HG03025 (cell line): Measurements from ENCODE around the gene ADM2.
"Not testable (repeated sequence)": the region's sequence is repeated elsewhere in the genome, so short reads cannot be mapped to it uniquely, and the experiment has no call there.

Source experiments
- ATAC-seq: cut with Tn5 transposase; IDR thresholded peaks from one replicate; pipeline ENCODE4 v1.9.1; 2021; ENCODE audit warnings: mild to moderate bottlenecking, moderate library complexity; ENCODE audit not compliant: unreplicated experiment, low FRiP score

Gene ADM2

DNA sequence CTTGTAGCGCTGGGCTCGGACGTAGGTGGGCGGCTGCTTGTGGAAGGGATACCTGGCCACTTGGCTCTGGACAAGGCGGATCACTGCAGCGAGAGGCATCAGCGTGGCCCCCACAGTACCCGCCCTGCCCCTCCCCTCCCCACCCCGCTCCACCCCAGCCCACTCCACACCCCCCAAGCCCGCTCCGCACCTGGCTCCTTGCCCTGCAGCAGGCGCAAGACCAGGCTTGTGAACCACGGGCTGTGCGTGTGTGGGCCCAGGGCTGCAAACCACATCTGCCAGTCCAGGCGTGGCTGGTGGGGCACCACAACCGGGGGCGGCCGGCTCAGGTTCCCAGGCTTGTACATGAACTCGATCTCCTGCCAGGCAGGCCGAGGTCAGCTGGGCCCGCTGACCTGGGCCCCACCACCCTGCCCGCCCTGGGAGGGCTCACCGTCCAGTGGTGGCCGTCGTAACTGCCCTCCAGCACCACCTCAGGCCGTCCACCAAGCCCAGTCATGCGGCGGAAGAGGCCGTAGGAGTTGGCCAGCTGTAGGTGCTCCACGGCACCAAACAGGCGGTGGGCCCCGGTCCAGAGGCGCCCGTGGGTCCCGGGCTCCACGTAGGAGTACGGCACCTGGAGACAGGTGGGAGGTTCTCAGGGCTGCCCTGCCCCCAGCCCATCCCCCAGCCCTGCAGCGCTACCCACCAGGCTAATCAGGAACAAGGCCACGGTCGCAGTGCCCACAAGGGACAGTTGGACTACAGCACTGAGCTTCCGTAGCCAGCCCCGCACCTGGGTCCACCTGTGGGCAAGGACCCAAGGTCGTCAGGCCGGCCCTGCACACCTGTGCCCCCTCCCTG lies 23.2 kb downstream of the ADM2 start:
- no peak for ATAC-seq

DNA sequence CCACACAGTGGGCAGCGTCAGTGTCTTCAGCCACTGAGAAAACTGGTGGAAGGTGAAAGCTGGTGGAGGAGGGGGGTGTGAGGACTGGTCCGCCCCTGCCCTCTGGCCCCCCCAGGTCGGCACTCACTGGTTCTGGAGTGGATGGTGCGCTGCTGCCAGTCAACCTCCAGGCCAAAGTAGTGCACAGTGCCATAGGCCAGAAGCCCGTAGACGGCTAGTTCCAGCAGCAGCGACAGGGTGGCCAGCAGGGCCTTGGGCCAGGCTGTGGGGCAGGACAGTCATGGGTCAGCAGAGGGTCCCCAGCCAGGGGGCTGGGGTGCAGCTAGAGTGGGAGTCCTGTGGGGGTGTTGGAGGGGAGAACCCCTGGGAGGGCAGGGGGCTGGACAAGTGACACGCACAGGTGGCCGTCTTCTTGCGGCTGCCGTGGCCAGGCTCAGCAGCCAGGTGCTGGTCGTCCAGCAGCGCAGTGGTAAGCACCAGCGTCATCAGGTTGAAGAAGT lies 24.0 kb downstream of the ADM2 start:
- no peak for ATAC-seq

DNA sequence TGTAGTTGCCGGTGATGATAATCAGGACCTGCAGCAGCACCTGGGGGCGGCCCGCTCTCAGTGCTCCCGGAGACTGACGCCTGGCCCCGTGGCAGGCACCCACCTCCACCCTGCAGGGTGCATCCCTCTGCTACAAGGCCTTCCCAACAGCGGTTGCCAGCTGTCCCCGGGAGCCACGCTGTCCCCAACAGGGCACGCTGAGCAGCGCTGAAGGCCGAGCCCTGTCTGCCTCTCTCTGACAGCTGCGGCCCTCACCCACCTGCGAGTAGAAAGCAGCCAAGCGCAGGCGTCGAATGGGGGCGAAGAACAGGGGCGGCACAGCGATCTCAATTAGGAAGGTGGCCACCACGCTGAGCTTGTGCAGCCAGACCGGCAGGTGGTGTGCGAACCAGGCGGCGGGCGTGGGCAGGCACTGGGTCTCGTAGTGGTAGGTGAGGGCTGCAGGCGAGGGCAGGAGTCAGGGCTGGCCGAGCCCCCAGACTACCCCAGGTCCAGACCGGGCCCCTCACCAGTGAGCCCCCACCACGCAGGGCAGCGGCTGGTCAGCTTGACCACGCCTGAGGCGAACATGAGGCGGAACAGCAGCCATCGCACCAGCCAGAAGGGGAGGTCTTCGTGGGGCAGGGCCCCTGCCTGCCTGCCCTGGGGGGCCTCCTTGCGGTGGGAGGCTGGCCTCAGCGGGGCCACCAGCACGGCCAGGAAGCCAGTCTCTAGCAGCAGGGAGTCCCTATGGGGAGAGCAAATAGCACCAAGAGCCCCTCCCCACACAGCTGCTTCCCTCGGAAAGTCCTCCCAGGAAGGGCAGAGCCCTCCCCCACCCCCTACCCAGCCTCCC lies 24.6 kb downstream of the ADM2 start:
- no peak for ATAC-seq

GRCh38 chr22:50506611-50507420 lies 25.5 kb downstream of the ADM2 start:
- no peak for ATAC-seq

DNA sequence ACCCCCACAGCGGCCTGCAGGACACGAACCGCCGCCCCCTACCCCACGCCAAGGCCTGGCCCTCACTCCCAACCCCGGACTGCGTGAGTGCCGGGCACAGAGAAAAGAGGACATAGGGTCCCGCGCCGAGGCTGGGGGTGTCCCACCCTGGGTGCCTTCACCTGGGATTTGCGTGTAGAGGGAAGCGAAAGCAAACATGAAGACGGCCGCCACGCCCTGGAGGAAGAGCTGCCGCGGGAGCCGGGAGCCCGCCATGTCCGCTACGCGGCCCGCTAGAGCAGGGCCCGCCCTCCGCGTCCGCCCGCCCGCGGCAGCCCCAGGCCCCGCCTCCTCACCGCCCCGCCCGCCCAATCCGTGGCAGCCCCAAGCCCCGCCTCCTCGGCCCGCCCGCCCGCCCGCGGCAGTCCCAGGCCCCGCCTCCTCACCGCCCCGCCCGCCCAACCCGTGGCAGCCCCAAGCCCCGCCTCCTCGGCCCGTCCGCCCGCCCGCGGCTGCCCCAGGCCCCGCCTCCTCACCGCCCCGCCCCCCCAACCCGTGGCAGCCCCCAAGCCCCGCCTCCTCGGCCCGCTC lies 26.2 kb downstream of the ADM2 start, which contains the start of gene LMF2:
Gene LMF2, minus strand, starts transcription at position 282 of the 570 bp plus-strand sequence. Its CDS starts 27 bp downstream, at position 255.
- ATAC-seq: peak; percentile 44

GRCh38 chr22:50507991-50508884 lies 26.9 kb downstream of the ADM2 start, which contains the start of gene NCAPH2:
TSS of gene NCAPH2 (plus strand) at chr22:50508224. CDS start at chr22:50508338, 114 bp downstream.
- ATAC-seq: peak; percentile 71

GRCh38 chr22:50508897-50509296 lies 27.6 kb downstream of the ADM2 start:
- no peak for ATAC-seq

DNA sequence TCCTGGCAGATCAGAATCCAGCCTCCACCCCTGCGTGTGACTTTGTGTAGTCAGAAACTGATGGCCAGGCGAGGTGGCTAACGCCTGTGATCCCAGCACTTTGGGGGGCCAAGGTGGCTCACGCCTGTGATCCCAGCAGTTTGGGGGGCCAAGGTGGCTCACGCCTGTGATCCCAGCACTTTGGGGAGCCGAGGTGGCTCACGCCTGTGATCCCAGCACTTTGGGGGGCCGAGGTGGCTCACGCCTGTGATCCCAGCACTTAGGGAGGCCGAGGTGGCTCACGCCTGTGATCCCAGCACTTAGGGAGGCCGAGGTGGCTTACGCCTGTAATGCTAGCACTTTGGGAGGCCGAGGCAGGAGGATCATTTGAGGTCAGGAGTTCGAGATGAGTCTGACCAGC lies 31.8 kb downstream of the ADM2 start:
- ATAC-seq: no peak

DNA sequence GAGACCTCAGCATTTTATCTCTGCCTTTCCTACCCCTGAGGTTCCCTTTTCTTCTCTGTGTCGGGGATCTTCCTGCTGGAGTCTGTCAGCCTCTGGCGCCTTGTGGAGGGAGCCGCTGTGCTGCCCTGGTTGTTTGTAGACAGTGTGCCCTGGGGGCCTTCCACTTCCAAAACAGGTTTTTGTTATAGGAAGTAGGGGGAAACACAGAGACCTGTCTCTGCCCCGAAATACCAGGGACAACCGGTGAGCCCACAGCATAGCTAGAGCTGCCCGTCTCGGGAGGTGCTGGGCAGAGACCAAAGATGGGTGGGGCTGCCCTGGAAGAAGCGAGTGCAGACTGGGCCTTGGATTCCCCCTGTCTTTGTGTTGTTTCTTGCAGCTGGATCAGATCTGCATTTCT lies 34.7 kb downstream of the ADM2 start:
- no peak for ATAC-seq

GRCh38 chr22:50516891-50517290 lies 35.5 kb downstream of the ADM2 start:
- ATAC-seq: no peak

GRCh38 chr22:50517495-50518260 lies 36.3 kb downstream of the ADM2 start:
- ATAC-seq: no peak

DNA sequence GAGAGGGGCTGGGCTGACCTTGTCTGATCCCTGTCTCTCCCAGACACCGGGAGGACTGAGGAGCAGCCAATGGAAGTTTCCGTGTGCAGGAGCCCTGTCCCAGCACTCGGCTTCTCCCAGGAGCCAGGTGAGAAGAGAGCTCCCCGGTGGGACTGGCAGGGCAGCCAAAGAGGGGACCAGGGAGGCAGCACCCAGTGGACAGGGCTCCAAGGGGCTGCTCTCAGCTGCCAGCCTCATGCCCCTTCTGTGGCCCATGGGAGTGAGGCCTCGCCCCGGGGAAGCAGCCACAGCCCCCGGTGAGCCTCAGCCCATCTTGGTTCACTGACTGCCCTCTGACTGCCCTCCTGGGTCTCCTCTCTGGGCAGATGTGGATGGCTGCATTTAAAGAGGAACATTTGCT lies 37.3 kb downstream of the ADM2 start:
- ATAC-seq: no peak

- no peak for ATAC-seq
Observed at GRCh38 chr22:50519151-50519550, 37.8 kb downstream of the ADM2 start.

DNA sequence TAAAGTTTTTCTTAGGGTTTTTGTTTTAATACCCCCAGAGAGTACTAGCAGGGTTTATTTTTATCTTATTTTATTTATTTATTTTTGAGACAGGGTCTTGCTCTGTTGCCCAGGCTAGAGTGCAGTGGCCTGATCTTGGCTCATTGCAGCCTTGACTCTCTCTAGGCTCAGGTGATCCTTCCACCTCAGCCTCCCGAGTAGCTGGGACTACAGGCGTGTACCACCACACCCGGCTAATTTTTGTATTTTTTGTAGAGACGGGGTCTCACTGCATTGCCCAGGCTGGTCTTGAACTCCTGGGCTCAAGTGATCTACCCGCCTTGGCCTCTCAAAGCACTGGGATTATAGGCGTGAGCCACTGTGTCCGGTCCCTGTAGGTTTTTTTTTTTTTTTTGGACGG lies 38.8 kb downstream of the ADM2 start:
- not testable (repeated sequence) for ATAC-seq

DNA sequence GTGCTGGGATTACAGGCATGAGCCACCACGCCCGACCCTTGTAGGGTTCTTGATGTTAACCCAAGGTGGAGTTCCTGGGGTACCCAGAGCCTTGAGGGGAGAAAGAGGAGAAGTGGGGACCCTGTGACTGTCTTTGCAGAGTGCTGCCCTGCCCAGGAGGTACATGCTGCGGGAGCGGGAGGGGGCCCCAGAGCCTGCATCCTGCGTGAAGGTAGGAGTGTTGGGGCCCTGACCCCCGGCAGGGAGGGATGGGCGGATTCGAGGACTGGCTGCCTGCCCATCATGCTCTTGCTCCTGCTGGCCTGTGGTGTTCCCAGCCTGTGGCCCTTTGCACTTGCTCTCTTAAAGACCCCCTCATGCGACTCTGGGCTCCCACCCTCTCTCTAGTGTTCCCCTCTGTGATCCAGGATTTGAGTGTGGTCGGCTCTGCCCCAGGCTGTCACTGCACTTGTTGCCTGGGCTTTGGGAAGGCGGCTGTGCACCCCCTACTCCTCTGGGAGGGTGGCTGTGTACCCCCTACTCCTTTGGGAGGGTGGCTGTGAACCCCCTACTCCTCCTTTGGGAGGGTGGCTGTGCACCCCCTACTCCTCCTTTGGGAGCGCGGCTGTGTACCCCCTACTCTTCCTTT lies 39.6 kb downstream of the ADM2 start:
- ATAC-seq: no peak

- ATAC-seq: no peak
Observed at GRCh38 chr22:50521710-50522109, 40.4 kb downstream of the ADM2 start.

GRCh38 chr22:50522208-50522805 lies 41.0 kb downstream of the ADM2 start:
- no peak for ATAC-seq
